GM21619 (cell line): ENCODE measurements around the gene ATP10D.

Source experiments
- ATAC-seq: cut with Tn5 transposase; IDR thresholded peaks from one replicate; pipeline ENCODE4 v1.9.1; 2021; ENCODE audit not compliant: unreplicated experiment

Gene ATP10D

DNA sequence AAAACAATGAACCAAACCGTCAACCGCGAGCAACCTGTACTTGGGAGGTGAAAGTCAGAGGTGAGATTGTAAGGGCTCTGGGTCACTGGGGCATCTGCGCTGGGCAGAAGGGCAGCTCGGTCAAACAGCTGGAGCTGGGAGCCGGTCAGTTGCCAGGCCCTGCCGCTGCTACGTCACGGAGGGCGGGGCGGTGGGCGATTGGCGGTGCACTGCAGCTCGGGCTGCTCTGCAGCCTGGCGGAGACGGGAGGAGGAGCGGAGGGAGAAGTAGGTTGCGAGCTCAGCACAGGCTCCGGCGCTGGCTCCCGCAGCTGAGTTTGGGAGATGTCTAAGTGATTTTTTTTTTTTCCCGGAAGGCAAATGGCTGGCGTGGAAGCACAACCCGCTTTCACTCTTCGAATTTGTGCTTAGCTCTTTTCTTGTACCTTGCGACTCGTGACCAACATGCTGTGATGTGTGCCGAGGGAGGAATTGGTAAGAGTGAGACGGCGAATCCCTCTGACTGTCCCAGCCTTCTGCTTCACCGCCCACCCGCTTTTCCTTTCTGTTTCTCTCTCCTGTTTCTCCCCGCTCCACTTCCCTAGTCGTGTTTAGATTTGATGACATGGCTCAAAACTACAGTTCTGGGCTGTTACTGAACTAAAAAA, at the start of gene ATP10D:
TSS of gene ATP10D (plus strand) at position 229 of the 646 bp plus-strand sequence. CDS start 27,266 bp downstream, outside the sequence.
- peak; percentile 93 for ATAC-seq

DNA sequence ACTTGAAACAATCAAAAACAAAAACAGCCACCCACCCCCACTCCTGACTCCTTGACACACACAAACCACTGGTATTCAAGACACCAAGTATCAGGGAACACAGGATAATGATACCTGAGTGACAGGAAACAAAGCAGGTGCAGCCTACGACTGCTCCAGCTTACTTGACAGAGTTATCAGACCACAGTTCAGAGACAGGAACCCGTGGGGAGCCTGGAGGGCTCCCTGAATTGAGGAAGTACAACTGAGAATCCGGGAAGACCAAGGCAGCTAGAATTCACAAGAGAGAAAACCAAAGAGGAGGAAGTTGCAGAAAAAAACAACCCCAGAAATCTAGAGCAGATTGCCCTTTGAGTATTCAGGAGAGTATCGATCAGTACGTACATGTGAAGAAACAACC, 42.1 kb upstream of the ATP10D start:
- peak; percentile 73 for ATAC-seq

DNA sequence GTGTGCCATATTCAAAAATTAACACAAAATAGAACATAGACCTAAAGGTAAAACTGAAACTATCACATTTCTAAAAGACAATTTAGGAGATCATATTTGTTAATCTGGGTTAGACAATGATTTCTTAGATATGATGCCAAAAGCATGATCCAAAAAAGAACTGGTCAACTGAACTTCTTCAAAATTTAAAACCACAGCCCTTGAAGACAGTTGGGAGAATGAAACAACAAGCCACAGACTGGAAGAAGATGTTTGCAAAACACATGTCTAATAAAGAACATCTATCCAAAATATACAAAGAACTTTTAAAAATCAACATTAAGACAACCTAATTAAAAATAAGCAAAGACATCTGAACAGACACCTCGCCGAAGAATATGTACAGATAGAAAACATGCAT, 41.0 kb upstream of the ATP10D start:
- ATAC-seq: no peak

DNA sequence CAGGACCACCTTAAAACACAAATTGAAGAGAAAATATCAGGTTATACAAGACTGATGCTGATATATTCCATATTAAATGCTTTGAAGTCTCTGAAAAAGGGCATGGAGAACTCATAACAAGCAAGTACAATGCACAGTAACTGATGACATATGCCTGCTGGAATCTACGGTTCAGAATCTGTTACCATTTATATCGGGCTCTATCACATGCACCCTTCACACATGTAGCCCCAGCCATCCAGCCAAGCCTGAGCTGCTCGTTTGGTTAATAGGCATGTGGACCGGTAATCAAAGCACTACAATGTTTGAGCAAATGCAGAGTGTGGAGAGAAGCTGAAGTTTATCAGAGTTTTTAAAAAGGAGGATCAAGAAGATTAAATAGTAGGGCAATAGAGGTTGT, 33.4 kb upstream of the ATP10D start:
- ATAC-seq: no peak

DNA sequence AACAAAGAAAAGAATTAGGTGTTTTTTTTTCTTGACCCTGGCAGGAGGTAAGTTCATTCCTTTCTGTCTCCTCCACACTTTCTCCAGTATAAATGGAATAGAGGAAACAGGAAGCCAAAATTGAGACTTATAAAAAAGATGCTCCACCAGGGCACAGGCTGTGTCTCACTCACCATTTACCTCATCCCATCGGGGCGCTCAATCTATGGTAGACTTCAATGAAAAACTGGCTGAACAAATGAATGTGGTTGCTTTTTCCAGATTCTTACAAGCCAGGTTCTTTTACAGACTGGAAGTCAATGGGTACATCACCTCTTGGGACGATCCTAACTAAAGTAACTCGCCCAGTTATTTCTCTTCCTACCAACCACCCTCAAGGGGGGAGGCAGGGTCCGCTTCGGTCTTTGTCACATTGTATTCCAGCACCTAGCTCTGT, 22.3 kb upstream of the ATP10D start:
- ATAC-seq: peak; percentile 16

DNA sequence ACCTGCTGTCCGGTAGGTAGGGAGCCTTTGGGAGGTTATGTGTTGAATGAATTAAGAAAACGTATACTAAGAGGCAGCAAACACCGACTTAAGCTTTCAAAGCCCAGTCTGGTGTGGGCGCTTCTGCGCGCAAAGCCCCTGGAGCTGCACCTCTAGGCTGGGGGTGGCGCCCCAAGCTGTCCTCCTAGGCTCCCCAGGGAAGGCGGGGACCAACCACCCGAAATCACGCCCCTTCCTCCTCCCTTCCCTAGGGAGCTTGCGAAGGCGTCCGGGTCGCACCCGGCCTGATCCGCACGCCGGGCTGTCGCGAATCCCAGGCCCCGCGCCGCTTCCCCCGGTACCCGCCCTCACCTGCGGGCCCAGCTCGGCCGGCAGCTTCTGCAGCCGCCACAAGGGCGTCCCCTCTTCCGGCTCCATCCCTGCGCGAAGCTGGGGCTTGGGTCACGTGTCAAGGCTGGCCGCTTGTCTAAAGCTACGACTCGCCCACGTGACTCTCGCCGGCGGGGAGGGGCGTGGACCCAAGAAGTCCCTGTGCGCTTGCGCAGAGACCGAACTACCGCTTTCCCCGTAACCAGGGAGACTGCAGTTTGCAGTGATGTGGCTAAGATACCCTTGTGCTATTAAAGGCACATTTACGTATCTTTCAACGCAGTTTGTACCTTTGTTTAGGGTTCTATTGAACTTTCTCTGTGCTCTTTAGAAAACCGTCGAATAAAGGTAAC, 21.7 kb upstream of the ATP10D start, which contains the start of gene COMMD8:
TSS of gene COMMD8 (minus strand) at position 468 of the 722 bp plus-strand sequence. CDS start at position 417, 51 bp downstream.
- ATAC-seq: peak; percentile 89

DNA sequence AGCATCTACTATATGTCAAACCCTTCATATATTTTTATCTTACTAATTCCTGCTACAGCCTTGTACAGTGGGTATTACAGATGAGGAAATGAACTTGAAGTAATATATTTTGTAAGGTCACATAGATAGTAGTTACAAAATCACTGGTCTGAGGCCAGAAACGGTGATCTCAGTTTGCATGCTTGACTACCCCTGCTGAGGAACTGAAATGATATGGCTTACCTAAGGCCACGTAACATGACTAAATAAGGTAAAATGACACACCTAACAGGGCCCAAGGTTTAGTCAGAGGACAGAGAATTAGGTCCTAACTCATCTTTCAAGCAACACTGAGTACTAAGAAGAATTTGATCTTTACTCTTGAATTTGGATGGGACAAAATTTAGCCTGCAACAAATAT, 20.1 kb upstream of the ATP10D start:
- ATAC-seq: no peak

DNA sequence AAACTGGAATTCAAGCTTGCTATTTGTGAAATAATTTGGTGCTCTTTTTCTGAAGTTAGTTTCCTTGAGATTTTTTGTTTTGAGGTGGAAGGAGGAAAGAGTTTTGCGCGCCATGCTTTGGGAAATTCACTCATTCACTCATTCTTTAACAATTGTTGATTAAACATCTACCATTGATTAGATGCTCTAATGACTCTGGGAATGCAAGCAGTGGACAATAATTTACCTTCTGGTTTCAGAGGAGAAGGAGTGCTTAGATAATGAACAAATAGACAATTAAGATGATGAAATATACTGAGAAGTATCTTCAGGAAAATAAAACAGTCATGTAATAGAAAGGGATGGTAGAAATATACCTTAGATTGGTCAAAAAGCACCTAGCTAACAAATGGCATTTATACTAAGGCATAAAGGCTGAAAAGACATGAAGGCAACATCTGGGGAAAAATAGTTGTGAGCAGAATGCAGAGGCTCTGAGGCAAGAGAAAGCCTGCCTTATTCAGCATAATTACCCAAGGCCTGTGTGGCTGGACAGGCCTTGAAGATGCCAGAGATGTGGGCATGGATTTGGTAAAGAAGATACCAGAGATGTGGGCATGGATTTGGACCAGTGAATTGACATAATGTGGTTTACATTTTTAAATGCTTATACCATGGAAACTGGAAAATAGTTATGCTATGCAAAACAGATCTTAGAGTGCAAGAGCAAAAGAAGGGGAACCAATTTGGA, 18.9 kb upstream of the ATP10D start:
- no peak for ATAC-seq

DNA sequence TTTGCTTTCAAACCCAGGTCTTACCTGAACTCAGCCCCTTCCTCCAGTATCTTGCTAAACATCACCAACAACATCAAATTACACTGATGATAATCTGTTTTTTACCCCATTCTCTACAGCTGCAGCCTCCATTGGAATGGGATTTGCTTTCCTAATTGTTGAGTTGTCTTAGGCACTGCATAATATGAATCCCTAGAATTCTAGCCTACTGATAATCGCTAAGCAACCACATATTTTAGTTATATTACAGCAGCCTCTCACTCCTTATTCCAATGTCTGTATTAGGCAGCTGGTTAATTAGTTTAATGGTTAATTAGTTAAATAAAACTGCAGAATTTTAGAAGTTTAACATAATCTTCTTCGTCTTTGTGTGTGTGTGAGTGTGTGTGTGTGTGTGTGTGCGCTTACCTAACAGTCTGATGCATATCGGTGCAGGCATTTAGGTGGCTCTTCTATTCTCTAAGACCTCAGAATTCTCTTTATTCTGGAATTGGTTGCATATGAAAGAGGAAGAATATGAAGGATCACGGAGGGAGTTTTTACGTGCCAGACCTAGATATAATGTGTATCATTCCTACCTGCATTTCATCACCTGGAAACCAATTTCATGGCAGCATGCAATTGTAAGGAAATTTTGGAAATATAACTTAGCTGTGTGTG, 16.2 kb upstream of the ATP10D start:
- ATAC-seq: no peak

DNA sequence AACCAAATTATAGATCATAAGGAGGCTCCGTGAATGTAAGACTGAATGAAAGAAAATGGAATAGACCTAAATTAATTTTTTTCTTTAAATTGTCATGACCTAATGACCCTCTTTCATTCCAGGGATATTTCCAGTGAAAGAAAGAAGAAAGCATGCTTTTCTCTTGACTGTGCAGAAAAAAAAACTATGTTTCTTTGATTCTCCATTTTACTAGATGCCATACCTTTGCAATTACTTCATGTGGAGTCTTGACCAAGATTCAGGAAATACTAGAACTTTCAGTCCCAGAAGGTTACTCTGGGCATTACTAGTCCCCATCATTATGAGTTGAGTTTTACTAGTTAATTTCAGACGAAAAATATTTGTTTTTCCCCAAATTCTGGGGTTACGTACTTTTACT, 15.1 kb upstream of the ATP10D start:
- ATAC-seq: no peak

DNA sequence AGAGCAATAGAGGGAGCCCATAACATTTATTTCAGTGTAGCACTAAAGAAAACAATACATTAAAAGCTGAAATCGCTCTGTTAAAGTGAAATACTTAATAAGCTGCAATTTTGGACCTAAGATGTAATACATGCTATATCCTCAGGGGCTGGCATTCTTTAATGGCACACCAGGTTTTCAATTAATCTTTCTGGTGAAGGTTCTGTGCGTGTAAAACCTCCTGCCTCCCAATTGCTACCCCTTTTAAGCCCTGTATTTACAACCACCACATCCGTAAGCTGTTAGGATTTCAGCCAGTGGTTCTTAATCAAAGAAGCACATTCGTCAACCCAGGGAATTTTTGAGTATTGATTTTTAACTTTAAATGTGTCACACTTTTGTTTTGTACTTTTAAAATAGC, 14.0 kb upstream of the ATP10D start:
- ATAC-seq: no peak

DNA sequence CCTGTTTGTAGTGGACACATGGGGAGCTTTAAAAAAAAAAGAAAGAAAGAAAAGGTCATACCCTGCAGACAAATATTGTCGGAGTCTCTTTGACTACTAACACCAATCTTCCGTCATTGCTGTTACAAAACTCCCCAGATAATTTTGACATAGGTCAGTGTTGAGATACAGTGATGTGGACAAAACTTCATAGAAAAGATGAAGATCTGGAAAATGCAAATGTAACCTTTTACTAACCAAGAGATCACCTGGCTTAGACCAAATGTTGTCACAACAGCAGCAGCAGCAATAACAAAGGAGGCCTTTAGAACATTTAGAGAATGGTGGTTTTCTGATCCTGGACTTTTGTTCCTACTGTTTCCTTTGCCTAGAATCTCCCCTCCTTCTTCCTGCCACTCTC, 13.5 kb upstream of the ATP10D start:
- no peak for ATAC-seq

DNA sequence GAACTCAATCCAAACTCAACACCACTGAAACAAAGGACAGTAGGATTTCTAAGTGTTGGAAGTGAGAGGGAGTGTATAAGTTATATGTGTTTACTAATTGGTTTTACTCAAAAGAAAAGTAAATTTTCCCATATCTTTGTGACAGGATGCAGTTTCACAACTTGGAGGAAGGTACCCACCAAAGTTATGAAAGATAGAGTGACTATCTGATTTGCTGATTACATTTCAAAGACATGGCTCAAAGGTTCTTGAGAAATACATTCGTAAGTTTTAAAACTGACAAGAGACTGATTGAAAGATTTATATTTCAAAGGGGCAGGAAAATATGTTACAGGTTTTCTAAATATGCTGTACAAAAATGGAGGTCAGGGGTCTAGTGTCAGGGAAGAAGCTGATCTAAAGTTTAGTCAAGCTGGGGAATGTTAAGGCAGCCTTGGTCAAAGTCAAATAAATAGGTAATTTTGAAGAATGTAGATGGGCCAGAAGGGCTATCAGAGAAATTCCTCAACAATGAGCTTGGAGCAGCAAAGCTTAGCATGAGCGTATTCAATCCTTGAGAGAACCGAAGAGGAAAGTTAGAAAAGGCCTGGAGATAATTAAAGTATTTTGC, 11.8 kb upstream of the ATP10D start:
- no peak for ATAC-seq

DNA sequence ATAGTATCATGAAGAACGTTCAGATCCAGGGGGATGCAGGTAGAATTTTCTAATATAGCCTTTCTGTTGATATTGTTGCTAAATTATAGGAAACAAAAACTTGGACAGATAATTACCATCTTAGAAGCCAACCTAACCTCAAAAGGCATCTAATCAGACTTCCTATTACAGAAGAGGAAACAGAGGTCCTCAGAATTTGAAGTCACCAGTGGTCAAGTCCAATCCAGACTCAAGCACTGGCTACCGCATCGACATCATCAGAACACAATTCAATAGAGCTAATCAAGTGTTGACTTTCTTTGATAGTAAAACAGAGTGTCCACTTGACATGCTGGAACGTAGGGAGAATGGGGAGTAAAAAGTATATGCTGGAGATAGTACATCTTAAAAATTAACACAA, 10.3 kb upstream of the ATP10D start:
- ATAC-seq: no peak

DNA sequence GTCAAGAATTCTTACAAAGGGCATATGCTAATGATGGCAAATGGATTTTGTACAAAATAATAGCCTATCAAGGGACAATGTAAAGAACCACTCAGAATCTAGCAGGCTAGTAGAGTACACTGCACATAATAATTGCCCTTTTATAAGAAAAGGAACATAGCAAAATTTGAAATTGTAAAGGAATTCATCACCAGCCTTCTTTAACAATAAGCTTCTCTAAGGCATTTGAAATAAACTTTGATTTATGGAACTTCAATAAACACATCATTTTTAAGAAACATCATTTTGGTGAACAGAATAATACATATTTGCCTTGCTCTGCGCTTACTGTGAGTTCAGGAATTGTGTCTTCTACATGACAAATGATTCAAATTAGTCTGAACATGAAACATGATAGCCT, 9.7 kb upstream of the ATP10D start:
- ATAC-seq: no peak

DNA sequence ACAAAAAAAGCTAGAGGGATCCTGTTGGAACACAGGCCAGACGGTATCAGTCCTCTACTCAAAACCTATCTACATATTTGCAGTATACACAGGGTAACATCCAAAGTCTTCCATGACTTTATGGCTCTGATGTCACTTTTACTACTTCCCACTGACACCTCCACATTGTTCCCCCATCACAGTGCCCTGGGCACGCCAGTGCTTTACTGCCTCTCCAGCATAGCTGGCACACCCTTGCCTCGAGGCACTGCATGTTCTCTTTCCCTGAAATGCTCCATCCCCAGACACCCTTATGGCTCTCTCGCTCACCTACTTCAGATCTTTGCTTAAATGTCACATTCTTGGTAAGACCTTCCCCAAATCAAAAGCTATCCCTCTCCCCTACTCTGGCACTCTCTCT, 6.3 kb upstream of the ATP10D start:
- no peak for ATAC-seq

DNA sequence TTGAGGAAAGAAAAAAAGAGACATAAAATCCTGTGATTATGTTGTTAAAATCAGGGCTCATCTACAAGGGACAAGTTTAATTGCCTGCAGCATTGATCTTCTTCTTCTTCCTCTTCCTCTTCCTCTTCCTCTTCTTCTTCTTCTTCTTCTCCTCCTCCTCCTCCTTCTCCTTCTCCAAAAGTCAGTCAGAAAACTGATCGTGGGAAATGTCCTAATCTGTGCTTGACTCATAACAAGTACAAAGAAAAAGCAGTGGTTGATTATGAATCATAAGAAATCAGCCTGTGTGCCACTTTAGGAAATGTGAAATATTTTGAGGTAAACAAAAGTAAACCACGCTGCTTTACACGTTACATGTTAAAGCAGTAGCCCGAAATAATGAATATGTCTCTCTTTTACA, 2.7 kb upstream of the ATP10D start:
- no peak for ATAC-seq

DNA sequence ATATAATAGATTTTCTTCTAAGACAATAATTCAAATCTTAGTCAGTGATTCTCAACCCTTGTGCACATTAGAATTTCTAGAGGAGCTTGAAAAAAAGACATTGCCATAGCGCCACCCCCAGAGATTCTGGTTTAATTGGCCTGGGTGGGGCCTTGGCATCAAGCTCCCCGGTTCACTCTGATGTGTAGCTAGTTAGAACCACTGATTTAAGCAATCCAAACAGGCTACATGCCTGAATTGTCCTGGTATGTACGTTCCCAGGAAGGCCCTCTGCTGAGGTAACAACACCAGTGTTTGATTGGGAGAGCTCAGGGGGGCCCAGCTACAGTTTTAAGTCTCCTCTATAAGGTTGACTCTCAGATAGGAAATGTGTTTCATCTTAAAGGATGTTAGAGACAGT, 1.3 kb upstream of the ATP10D start:
- ATAC-seq: peak; percentile 5

DNA sequence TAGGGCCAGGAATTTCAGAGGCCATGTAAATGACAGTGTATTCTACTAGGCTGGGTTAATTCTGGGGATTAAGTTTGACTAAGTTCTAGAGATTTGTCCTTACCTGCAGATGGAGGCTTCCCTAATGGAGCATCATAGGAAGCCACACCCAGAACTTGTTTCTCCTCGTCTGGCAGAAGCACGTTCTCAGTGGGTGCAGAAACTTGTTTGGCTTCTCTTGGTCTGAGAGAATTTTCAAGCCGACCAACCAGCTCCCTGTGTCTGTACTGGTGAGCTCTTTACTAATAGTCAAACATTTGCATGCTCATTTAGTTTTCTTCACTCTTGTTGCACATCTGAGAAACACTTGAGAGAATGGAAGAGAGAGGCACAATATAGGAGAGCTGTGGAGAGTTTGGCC, 907 bp upstream of the ATP10D start:
- peak; percentile 27 for ATAC-seq

DNA sequence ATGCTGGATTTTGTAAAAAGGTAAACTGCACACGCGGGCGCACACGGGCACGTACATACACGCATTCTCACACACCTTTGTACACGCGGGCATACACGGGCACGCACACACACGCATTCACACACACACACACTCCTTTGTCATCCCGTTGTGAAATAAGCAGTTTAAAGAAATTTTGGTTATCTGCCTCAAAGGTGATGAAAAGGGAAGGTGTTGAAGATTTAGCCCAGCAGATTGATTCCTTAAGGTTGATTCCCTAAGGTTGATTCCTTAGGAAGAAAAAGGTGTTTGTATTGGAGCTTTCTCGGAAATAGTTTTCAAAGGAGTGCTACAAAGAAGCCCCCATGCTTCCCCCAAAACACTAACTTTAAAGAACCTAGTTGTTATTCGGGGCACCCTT, 693 bp downstream of the ATP10D start:
- no peak for ATAC-seq

DNA sequence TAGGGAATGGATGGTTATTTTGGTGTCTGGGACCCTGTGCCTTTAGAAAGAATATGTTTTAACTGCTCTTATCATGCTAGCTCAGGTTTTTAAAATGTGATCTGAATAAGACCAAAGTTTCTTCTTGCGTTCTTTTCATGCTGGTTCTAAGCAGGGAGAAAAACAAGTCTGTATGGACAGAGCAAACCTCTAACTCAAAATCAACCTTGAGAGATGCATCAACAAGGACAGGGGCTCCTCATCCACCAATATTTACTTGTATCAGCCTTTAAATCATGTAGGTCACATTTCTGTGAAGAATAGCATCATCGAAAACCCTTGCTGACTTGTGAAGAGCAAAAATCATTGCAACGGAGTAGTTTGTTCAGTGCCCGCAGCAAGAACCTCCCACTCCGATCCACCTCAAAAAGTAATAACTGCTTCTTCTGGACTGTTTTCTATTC, 1.2 kb downstream of the ATP10D start:
- no peak for ATAC-seq
